ENCODE data around the gene LRIG2.
"Not testable (repeated sequence)": the region's sequence is repeated elsewhere in the genome, so short reads cannot be mapped to it uniquely, and the experiment has no call there.

LRIG2 gene

GRCh38 chr1:113072757-113073478, at the start of gene LRIG2:
LRIG2 (plus strand) TSS chr1:113073198; CDS start chr1:113073407, 209 bp downstream.
- peak; percentile 95 for DNase-seq

GRCh38 chr1:113023316-113023715, 49.7 kb upstream of the LRIG2 start:
- not testable (repeated sequence) for DNase-seq

- DNase-seq: no peak
These were observed 46.0 kb upstream of the LRIG2 start for GRCh38 chr1:113027007-113027406.

- no peak for DNase-seq
These were observed 45.5 kb upstream of the LRIG2 start for GRCh38 chr1:113027449-113027848.

GRCh38 chr1:113029822-113030221, 43.2 kb upstream of the LRIG2 start:
- no peak for DNase-seq

- no peak for DNase-seq
These were observed 41.6 kb upstream of the LRIG2 start for GRCh38 chr1:113031171-113031933.

DNA sequence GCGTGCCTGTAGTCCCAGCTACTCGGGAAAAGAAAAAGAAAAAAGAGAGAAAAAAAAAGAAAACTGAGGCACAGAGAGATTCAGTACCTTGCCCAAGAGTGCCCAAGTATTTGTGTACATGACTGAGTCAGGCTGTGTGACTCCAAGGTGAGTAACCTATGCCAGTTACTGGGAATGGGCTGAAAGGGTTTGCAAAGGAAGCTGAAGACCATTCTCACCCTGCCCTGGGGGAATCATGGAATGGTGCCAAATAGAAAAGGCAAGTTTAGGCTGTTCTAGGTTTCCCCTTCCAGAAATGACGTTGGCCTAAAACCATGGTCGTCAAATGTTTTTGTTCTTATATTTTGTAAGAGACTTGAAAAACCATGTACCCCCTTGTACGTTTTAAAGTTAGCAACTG, 37.9 kb upstream of the LRIG2 start:
- no peak for DNase-seq

- no peak for DNase-seq
These were observed 36.2 kb upstream of the LRIG2 start for GRCh38 chr1:113036639-113037321.

DNA sequence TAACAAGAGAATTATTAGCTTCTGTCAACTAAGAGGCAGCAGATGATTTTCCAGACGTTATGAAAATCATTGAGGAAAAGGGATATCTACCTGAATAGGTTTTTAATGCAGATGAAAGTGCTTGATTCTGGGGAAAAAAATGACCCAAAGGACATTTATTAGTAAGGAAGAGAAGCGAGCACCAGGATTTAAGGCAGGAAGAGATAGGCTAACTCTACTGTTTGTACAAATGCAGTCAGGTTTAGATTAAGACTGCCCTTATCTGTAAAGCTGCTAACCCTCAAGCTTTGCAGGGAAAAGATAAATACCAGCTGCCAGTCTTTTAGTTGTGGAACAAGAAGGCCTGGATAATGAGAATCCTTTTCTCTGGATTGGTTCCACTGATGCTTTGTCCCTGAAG, 33.0 kb upstream of the LRIG2 start:
- no peak for DNase-seq

DNA sequence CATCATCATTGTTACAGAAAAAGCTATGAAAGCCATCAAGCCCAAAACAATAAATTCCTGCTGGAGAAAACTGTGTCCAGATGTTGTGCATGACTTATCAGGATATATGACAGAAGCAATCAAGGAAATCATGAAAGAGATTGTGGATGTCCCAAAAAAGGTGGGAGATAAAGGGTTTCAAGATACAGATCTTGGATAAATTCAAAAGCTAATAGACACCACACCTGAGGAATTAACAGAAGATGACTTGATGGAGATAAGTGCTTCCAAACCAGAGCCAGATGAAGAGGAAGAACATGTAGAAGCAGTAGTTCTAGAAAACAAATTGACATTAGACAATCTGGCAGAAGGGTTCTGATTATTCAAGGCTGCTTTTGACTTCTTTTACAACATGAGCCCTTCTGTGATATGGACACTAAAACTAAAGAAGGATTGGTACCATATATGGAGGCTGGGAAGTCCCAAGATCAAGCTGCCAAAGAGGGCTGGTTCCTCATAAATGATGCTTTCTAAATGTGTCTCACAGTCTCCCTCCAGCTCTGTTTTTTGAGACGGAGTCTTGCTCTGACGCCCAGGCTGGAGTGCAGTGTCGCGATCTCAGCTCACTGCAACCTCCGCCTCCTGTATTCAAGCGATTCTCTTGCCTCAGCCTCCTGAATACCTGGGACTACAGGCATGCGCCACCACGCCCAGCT, 32.1 kb upstream of the LRIG2 start:
- no peak for DNase-seq

- no peak for DNase-seq
These were observed 31.3 kb upstream of the LRIG2 start for GRCh38 chr1:113041569-113042284.

- DNase-seq: peak; percentile 10
These were observed 30.5 kb upstream of the LRIG2 start for GRCh38 chr1:113042285-113043143.

GRCh38 chr1:113043144-113043488, 29.9 kb upstream of the LRIG2 start:
- DNase-seq: not testable (repeated sequence)

GRCh38 chr1:113046569-113046968, 26.4 kb upstream of the LRIG2 start:
- DNase-seq: no peak

- no peak for DNase-seq
These were observed 24.9 kb upstream of the LRIG2 start for GRCh38 chr1:113048064-113048463.

- DNase-seq: no peak
These were observed 19.5 kb upstream of the LRIG2 start for GRCh38 chr1:113053344-113054126.

DNA sequence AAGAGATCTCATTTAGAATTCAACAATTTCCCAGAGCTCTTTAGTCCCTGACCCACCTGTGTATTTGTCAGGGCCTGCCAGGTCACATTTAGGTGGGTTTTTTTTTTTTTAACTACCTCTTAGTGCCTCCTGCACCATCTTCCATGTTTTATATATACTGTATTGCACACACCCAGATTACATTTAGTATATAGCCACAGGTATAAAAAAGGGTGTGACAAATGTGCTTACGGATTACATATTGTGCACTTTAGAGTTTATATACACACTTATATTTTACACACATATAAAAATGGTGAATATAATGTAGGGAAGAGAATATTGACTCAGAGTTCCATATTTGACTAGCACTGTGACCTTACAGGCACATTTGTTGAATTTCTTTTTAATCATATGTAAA, 17.4 kb upstream of the LRIG2 start:
- no peak for DNase-seq

DNA sequence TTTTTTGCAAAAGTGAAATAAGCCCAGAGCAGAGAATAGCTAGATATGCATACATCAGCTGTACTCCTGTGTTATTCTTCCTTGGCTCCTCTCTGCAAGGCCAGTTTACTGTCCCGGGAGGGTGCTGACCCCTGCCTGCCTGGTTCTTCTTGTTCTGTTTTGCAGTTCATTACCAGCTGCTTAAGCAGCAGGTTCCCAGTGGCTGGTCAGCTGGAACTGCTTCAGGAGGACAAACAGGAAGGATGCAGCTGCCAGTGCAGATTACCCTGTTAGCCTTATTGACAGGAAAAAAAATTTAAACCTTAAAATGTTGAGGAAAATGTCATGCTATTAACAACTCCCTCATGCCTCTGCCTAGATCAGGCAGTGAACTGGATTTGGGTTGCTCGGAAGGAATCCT, 16.0 kb upstream of the LRIG2 start:
- DNase-seq: no peak

DNA sequence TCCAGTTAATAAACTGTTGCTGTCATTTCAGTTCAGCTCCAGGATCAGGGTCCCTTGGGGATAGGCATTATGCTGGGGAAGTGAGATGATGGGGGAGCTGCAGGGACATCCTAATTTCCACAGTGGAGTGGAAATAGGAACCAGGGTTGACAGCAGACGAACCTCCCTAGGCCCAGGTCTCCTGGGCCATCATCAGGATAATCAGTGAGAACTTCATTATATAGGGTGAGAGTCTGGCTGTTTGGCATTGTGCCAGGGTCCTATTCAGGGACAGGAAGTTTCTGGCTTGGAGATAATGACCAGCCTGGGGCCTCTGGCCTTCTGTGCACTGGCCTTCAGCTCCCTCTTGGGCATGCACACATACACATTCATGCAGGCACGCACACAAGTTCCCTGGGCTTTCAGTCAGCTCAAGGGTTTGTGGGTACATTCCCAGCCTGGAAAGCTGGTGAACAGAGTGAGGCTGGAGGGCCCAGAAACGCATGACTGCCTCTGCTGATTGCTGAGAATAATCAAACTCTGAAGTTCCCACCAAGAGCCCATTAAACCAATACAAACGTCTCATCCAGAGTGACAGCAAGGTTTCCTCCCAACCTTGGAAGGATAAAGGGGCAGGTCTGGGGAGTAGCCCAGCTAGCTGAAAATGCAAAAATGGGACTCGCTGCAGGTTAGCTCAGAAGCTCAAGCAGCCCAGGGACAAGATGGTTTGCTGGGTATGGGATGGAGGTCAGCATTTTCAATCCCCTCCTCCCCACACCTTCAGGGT, 13.9 kb upstream of the LRIG2 start:
- no peak for DNase-seq

GRCh38 chr1:113063456-113063855, 9.5 kb upstream of the LRIG2 start:
- not testable (repeated sequence) for DNase-seq
